Body of pancreas (tissue), 4 donors: ENCODE data around the gene LONRF2. TPM values are rescaled to one million over a fixed set of nuclear protein-coding genes. Genes with fewer than 3 reads are reported as not detected.
A peak's percentile ranks its signal among the peaks of the same experiment; 100 is the strongest.

Source experiments
- ATAC-seq: fragments of 150-250 bp; one replicate; pipeline ENCODE4 v1.9.1; 2016
- DNase-seq, 4 donors: peaks; one replicate each; pipeline ENCODE4 v3.0.0-alpha.2; 2019
- H3K27ac ChIP-seq, 4 donors: fragments of 200-600 bp; sonication (generic); 1 replicate in 3 of 4; 2 replicates in 1 of 4; pipeline versions ENCODE4 v1.5.1 to v1.6.1; 2016 to 2019; ENCODE audit warnings: mild to moderate bottlenecking in 1 of 4, mixed read lengths in 1 of 4, moderate library complexity in 1 of 4
- H3K27me3 ChIP-seq, 2 donors: fragments of 200-600 bp; sonication (generic); one replicate each; pipeline ENCODE4 v1.6.0; 2016; ENCODE audit warnings: mild to moderate bottlenecking in 1 of 2
- H3K36me3 ChIP-seq, 2 donors: fragments of 200-600 bp; sonication (generic); replicated peaks in 1 of 2; 2 replicates each; pipeline ENCODE4 v1.5.1; 2016; ENCODE audit warnings: low read depth in 2 of 2; ENCODE audit not compliant: insufficient read depth in 1 of 2
- H3K4me1 ChIP-seq: fragments of 200-600 bp; sonication (generic); one replicate; pipeline ENCODE4 v1.6.0; 2016
- H3K4me3 ChIP-seq, 2 donors: fragments of 200-600 bp; sonication (generic); 1 replicate in 1 of 2; 2 replicates in 1 of 2; pipeline ENCODE4 v1.5.1; 2016 to 2019
- H3K9me3 ChIP-seq, 3 donors: fragments of 200-600 bp; sonication (generic); 1 replicate in 2 of 3; 2 replicates in 1 of 3; pipeline ENCODE4 v1.5.1; 2016
- CTCF ChIP-seq, 7 experiments: fragments of 450-650 bp in 4 of 7; fragments of 200-600 bp in 3 of 7; sonication (generic) in 3 of 7; IDR thresholded peaks; one replicate each; pipeline ENCODE4 v1.5.1; 2016 to 2019; ENCODE audit warnings: antibody characterized with exemption in 7 of 7
- POLR2A ChIP-seq, 3 donors: fragments of 450-650 bp; IDR thresholded peaks; one replicate each; pipeline ENCODE4 v1.6.1; 2016; ENCODE audit warnings: antibody characterized with exemption in 3 of 3, mild to moderate bottlenecking in 2 of 3
- WGBS, 2 donors: methylation state at CpG; one replicate each; pipeline ENCODE4 v1.1.5; 2017; 5-methylcytosine and 5-hydroxymethylcytosine counted together
- intact Hi-C: fragments of 100-400 bp; cut with DNase I; formaldehyde crosslinking; loops from one replicate; pipeline ENCODE4 v1.15.1; 2023
- total RNA-seq, 2 donors: library from RNA; depleted of rRNA; stranded (reverse); fragments of >200 nt; gene quantifications; one replicate each; pipeline ENCODE4 v1.1.0, GENCODE V29; 2016

LONRF2 gene
- total RNA-seq, 2 donors from 2014 or later = 12.5 to 14.2 TPM

GRCh38 chr2:100233061-100233460 lies 89.2 kb downstream of the LONRF2 start:
- DNase-seq (peak in 2 of 4 donors; percentile 19 to 23), ATAC-seq (no peak)
- no peaks in the 10 kb centered on the region for H3K36me3 ChIP-seq
- H3K27me3 ChIP-seq = no peaks in the 10 kb centered on the region
- H3K4me3 ChIP-seq = no peak overlapping the region
- no peak overlapping the region for H3K27ac ChIP-seq
- no peaks in the 10 kb centered on the region for H3K4me1 ChIP-seq
- no peaks in the 10 kb centered on the region for H3K9me3 ChIP-seq
- no peak for TF ChIP-seq CTCF (IDR thresholded peaks at IDR 0.05)
- 40 to 79% methylated on average over 1 to 2 of the region's 2 CpGs for WGBS, 2 donors
- intact Hi-C loops = no loop called here

- WGBS, 2 donors = 66 to 68% methylated on average over 2 of the region's 2 CpGs
- no peak for ATAC-seq
- intact Hi-C loops = no loop called here
These were observed 91.5 kb downstream of the LONRF2 start for GRCh38 chr2:100230754-100231153.

DNA sequence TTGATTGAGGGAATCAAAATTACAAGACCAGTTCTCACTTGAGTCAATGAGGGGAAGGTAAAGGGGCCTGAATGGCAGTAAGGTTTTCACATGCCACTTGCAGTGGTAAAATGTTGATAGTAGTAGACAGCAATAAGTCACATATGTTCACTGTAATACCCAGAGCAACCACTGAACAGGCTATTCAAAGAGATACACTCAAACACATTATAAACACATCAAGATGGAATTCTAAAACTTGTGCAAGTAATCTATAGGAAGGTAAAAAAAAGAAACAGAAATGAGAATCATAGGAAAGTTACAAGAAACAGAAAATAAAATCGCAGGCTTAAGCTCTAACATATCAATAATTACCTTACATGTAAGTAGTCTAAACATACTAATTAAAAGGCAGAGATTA lies 93.3 kb downstream of the LONRF2 start:
- 86 to 87% methylated on average over 1 of the region's 1 CpG for WGBS, 2 donors
- no peaks in the 10 kb centered on the region for H3K9me3 ChIP-seq
- no peak for DNase-seq
- no peaks in the 10 kb centered on the region for H3K4me1 ChIP-seq
- H3K4me3 ChIP-seq = no peak overlapping the region
- TF ChIP-seq POLR2A (IDR thresholded peaks at IDR 0.05) = no peak
- peak in 1 of 7 experiments; percentile 1 for TF ChIP-seq CTCF (IDR thresholded peaks at IDR 0.05)
- H3K36me3 ChIP-seq = no peaks in the 10 kb centered on the region
- no peaks in the 10 kb centered on the region for H3K27me3 ChIP-seq
- ATAC-seq = no peak
- H3K27ac ChIP-seq = no peak overlapping the region
- intact Hi-C loops = no loop called here

More at GRCh38 chr2:100230754-100231153, 91.5 kb downstream of the LONRF2 start:
- no peaks in the 10 kb centered on the region for H3K4me1 ChIP-seq
- no peak overlapping the region for H3K27ac ChIP-seq
- H3K9me3 ChIP-seq = no peaks in the 10 kb centered on the region
- H3K27me3 ChIP-seq = no peaks in the 10 kb centered on the region
- H3K36me3 ChIP-seq = no peaks in the 10 kb centered on the region
- TF ChIP-seq POLR2A (IDR thresholded peaks at IDR 0.05) = no peak
- no peak for TF ChIP-seq CTCF (IDR thresholded peaks at IDR 0.05)
- no peak overlapping the region for H3K4me3 ChIP-seq
- DNase-seq = no peak

GRCh38 chr2:100228415-100228814 lies 93.9 kb downstream of the LONRF2 start:
- Histone ChIP-seq H3K27ac (no peak overlapping the region), H3K4me1 (no peaks in the 10 kb centered on the region), H3K9me3 (no peaks in the 10 kb centered on the region), H3K36me3 (no peaks in the 10 kb centered on the region), H3K4me3 (no peak overlapping the region), H3K27me3 (no peaks in the 10 kb centered on the region)
- WGBS, 2 donors = 86 to 87% methylated on average over 3 of the region's 3 CpGs
- intact Hi-C loops = no loop called here
- ATAC-seq (no peak), DNase-seq (no peak)
- TF ChIP-seq POLR2A (IDR thresholded peaks at IDR 0.05) = no peak
- TF ChIP-seq CTCF (IDR thresholded peaks at IDR 0.05) = no peak

DNA sequence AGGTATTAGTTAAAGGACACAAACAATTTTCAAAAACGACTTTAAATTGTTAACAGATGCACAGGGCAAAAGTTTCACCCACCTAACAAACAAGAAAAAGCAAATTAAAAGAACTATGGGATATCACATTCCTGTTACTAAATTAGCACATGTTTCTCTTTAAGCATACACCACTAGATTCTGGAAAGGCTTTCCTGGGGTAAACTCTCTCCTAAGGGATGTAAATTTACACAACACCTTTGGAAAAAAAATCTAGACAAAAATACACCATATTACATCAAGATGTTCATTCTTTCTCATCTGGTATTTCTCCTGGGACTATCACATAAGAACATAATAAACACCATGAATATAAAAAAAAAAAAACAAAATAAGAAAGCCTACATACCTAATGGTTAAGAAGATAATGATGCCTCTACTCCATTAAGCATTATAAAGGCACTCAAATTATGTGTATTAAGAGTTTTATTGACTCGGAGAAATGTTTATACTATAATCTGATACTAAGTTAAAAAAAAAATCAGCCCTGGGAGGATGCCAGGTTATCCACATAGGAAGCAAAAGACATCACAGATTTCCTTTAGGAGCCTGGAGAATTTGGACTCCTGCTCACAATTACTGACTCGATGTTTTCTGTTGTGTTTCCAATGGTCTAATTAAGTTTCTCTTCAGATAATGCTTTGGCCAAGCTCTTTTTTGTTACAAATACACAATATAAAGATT lies 97.2 kb downstream of the LONRF2 start:
- DNase-seq (no peak), ATAC-seq (no peak)
- WGBS, 2 donors = 37 to 43% methylated on average over 3 of the region's 3 CpGs
- no peaks in the 10 kb centered on the region for H3K27me3 ChIP-seq
- no peak overlapping the region for H3K4me3 ChIP-seq
- no peaks in the 10 kb centered on the region for H3K36me3 ChIP-seq
- TF ChIP-seq POLR2A (IDR thresholded peaks at IDR 0.05) (no peak), CTCF (IDR thresholded peaks at IDR 0.05) (no peak)
- no peaks in the 10 kb centered on the region for H3K9me3 ChIP-seq
- H3K4me1 ChIP-seq = no peaks in the 10 kb centered on the region
- intact Hi-C loops = no loop called here
- H3K27ac ChIP-seq = no peak overlapping the region
